H1 (cell line): Measurements from ENCODE around the gene IFTAP. TPM values are rescaled to one million over a fixed set of nuclear protein-coding genes. Genes with fewer than 3 reads are reported as not detected.

Experiments used
- FOSL1 ChIP-seq: IDR thresholded peaks from 2 replicates; pipeline ENCODE4 v1.6.1; 2011; ENCODE audit warnings: mild to moderate bottlenecking, low read depth, low read length, moderate library complexity; ENCODE audit not compliant: insufficient read depth
- JUND ChIP-seq: IDR thresholded peaks from 2 replicates; pipeline ENCODE4 v1.6.1; 2011; ENCODE audit warnings: mild to moderate bottlenecking, improper control_type of control experiment, low read length
- POU5F1 ChIP-seq: IDR thresholded peaks from 2 replicates; pipeline ENCODE4 v1.6.1; 2011; ENCODE audit warnings: low read depth, mild to moderate bottlenecking, low read length, moderate library complexity
- SIN3A ChIP-seq, 2 experiments: IDR thresholded peaks in 1 of 2; conservative IDR thresholded peaks in 1 of 2; 2 replicates each; pipeline ENCODE4 v1.6.1; 2011 to 2012; ENCODE audit warnings: low read length in 2 of 2, improper control_type of control experiment in 1 of 2, low read depth in 1 of 2, mild to moderate bottlenecking in 1 of 2
- TEAD4 ChIP-seq: IDR thresholded peaks from 2 replicates; pipeline ENCODE4 v1.6.1; 2012; ENCODE audit warnings: low read depth, low read length, inconsistent platforms, mixed read lengths
- polyA plus RNA-seq, 7 experiments: library from polyadenylated mRNA; depleted of rRNA in 3 of 7; stranded (reverse) in 5 of 7; unstranded in 2 of 7; fragments of >200 nt in 5 of 7; fragments of 200-250 nt in 2 of 7; gene quantifications; 1 replicate in 5 of 7; 2 replicates in 1 of 7; 4 replicates in 1 of 7; pipeline versions ENCODE4 v1.2.1 to v1.2.3, GENCODE V29; 2011 to 2013; ENCODE audit warnings: missing spikeins in 2 of 7, mixed read lengths in 2 of 7
- total RNA-seq: library from RNA; stranded (reverse); fragmentation: NEBNext Ultra II Directional; extraction: Animal tissue kit (Norgen Biotek cat#: 25700); gene quantifications from 2 replicates; pipeline ENCODE4 v1.2.1, GENCODE V29; 2021

IFTAP gene
- total and polyA plus RNA-seq, 2 of the 8 experiments (the other 6 are each of a cell fraction or from before 2014, with no cell fraction given): 21.2 to 23.9 TPM

- TF ChIP-seq FOSL1: no peak
- TF ChIP-seq SIN3A (conservative IDR thresholded peaks at IDR 0.05 in 1 of 2, IDR thresholded peaks at IDR 0.05 in 1 of 2; ENCODE audit: low read depth in 1 of 2, low read length in 2 of 2): no peak
- no peak for TF ChIP-seq JUND
- TF ChIP-seq POU5F1: no peak
- TF ChIP-seq TEAD4: no peak
Measured at GRCh38 chr11:36567694-36568093, 26.6 kb upstream of the IFTAP start, which contains the start of gene RAG1 (continued).
